HG03064 (cell line): Measurements from ENCODE around the gene HS3ST4.

ENCODE experiments used
- ATAC-seq: cut with Tn5 transposase; IDR thresholded peaks from one replicate; pipeline ENCODE4 v1.9.1; 2021; ENCODE audit warnings: low read depth; ENCODE audit not compliant: unreplicated experiment

The HS3ST4 gene

DNA sequence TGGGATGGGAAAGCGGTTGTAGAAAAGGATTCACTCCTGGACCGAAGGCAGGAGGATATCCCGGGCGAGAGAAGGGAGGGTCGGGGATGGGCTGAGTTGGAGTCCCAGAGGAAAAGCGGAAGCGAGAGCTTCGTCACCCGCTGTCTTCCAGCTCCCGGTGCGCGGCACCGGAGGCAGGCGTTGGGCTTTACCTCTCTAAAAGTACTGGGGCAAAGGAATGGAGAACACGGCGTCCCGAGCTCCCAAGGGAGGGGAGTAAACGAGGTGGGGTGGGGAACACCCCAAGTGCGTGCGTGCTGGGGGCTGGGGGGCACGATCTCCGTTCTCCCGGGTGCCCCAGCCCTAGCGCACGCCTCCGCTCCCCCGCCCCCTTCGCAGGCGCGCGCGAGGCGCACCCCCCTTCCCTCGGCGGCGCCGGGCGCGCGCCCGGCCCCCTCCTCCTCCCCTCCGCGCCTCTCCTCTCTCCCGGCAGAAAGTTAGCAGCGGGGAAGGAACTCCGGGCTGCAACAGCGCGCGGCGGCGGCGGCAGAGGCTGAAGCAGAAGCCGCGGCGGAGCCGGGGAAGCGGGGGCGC lies at the start of gene HS3ST4:
TSS of gene HS3ST4 (plus strand) at position 441 of the 573 bp plus-strand sequence.
- no peak for ATAC-seq

DNA sequence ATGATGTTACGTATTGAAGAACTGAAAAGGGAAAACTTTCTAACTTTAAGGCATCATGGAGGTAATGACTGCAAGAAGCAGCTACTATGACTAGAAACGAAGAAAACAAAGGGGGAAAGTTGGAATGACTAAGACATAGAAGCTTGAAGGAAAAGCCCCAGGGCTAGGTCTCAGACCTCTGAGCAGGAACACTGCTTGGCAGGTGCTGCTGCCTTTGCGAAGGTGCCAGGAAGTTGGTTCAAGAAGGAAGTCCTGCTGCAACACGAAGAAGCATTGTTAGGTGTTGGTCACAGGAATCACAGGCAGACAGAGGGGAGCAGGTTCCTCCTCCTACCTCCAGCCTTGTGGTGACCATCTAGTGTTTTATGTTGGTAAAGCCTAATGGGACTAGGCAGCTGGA lies 48.1 kb upstream of the HS3ST4 start:
- no peak for ATAC-seq

DNA sequence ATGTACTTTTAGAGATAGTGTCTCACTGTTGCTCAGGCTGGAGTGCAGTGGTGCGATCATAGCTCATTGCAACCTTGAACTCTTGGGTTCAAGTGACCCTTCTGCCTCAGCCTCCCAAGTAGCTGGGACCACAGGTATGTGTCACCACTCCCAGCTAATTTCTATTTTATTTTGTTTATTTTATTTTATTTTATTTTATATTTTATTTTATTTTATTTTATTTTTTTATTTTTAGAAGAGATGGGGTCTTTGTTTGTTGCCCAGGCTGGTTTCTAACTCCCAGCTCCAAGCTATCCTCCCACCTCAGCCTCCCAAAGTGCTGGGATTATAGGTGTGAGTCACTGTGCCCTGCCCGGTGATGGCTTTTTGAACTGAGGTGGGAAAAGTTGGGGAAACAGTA lies 35.1 kb upstream of the HS3ST4 start:
- ATAC-seq = no peak

DNA sequence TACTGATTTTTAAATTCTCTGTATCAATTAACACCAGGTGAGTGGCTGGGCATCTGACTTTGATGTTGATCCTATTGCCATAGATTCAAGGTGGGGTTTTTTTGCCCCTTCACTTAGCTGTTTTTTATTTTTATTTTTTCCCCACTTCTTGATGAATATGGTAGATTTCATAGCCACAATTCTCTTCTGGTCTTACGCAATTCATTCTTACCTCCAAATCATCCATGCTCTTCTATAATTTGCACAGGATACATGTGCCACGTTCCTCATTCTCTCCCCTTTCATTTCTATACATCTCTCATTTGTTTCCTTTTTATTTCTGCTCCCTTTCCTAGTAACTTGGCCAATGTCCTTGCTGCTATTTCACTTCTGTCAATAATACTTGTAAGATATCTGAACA lies 14.9 kb upstream of the HS3ST4 start:
- no peak for ATAC-seq

- no peak for ATAC-seq
Measured at GRCh38 chr16:25679511-25679910, 12.2 kb upstream of the HS3ST4 start.

DNA sequence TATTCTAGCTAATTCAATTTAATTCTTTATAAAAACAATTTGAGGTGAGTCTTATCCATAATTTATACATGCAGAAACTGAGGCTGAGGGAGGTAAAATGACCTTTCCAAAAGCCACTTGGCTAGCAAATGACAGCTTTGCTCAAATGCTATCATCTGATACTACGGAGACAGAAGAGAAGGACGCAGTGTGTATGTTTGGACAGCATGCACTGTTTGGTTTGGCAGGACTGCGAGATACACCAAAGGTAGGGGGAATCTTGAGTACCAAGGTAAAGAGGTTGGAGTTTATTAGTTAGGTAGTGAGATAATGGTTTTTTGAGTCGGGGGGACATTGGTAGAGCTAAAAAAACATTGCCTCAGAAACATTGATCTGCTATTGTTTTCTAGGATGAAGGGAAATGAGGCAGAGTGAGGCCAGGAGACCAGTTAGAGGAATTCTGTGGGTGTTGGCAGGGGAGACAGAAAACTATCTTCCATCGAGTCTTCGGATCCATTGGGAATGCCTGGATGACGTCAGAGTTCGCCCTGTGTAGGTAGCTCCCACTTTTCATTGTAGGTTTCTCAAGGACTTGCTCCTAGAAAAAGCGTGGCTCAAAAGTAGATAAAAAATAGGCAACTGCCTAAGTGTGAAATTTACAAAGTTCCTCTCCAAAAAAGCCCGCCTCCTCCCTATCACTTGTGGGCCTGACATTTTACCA lies 2.5 kb upstream of the HS3ST4 start:
- no peak for ATAC-seq

- ATAC-seq = no peak
Measured at GRCh38 chr16:25690552-25691143, 1.1 kb upstream of the HS3ST4 start.

DNA sequence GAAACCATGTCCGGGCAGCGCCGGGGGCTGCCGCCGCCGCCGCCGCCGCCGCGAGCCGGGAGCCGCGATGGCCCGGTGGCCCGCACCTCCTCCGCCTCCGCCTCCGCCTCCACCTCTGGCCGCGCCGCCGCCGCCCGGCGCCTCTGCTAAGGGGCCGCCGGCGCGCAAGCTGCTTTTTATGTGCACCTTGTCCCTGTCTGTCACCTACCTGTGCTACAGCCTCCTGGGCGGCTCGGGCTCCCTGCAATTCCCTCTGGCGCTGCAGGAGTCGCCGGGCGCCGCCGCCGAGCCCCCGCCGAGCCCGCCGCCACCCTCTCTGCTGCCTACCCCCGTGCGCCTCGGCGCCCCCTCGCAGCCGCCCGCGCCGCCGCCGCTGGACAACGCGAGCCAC lies 587 bp downstream of the HS3ST4 start:
- ATAC-seq = no peak

- ATAC-seq = no peak
Measured at GRCh38 chr16:25692742-25693508, 1.2 kb downstream of the HS3ST4 start.

GRCh38 chr16:25693631-25694030 lies 1.9 kb downstream of the HS3ST4 start:
- ATAC-seq = no peak

GRCh38 chr16:25699069-25699468 lies 7.3 kb downstream of the HS3ST4 start:
- no peak for ATAC-seq

GRCh38 chr16:25700547-25700946 lies 8.8 kb downstream of the HS3ST4 start:
- ATAC-seq = no peak

- no peak for ATAC-seq
Measured at GRCh38 chr16:25707553-25707952, 15.8 kb downstream of the HS3ST4 start.

DNA sequence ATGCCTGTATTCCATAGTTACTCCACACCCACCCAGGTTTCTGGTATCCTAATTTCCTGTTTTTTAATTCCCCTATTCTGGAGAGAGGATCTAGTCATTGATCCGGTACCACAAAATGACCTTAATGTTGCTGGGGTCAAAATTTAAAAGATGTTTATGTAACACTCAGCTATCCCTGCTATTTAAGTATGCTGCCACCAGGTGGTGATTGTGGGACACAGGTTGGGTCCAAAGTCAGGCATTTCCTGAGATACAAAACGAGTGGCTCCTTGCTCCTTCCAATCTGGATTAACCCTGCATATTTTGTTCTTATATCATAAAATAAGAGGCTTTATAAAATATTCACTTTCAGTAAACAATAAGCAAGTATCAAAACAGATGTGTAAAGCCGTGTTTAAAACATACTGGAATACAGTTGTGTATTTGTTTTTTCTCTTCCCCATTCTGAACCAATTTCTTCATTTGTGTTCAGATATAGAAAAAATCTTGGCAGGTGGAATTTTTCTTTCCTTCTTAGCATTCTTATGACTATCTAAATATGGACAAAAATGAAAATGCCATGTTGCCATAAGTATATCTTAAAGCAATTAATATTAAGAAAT lies 16.3 kb downstream of the HS3ST4 start:
- ATAC-seq = no peak

GRCh38 chr16:25709213-25709612 lies 17.5 kb downstream of the HS3ST4 start:
- ATAC-seq = no peak

DNA sequence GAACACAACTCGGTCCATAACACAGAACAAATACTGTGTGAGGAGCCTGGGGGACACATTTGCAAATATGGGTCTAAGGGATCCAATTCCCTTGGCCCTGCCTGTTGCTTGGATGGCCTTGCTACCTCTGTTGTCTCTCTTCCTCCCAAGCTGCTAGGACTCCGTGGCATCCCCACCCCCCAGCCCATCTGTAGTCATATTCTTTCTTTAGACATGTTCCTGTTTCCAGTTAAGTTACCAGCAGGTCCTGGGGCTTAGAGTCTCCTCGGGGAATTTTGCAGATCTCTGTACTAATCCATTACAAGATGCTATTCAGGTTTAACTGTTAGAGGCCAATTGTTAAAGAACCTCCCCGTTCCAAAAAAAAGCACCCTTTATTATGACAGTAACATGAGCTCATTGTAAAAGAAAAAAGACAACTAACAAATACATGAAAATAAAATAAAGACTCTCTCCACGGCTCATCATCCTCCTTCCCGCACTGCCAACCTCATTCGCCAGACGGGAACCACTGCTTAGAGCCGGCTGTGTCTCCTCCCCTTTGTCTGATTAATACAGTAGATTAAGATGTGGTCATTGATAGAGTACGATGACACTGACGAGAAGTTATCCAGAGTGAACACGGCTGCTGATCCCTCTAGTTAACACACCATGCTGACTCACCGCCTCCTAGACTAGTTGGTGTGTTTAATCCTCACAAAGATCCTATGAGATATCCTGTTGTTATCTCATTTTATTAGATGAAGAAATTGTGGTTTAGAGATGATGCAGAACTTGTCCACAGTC lies 22.2 kb downstream of the HS3ST4 start:
- no peak for ATAC-seq

DNA sequence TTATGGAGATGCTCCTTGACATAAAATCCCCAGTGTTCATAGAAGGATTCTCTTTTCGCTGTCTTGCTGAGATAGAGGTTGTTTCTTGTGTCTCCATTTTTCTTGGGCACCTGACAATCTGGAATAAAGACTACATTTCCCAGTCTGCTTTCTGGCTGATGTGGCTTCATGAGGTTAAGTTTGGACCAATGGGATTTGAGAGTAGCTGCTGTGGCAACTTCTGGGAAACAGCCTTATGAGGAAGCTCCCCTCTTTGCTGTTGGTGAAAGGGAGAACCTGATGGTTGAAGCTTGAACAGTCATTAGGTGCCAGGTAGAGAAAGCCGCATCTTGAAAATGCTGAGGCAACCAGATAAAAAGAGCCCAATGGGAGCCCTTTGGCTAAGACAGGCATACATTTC lies 24.4 kb downstream of the HS3ST4 start:
- ATAC-seq = no peak

GRCh38 chr16:25721439-25721838 lies 29.7 kb downstream of the HS3ST4 start:
- ATAC-seq = no peak

- no peak for ATAC-seq
Measured at GRCh38 chr16:25726430-25727098, 34.8 kb downstream of the HS3ST4 start.
